ENCODE measurements around the gene PTPN11. TPM values are rescaled to one million over a fixed set of nuclear protein-coding genes. Genes with fewer than 3 reads are reported as not detected.

Gene PTPN11
- total and polyA plus RNA-seq, 2 of the 13 experiments (the other 11 are each of a cell fraction or from before 2014, with no cell fraction given), result 30.0 to 63.5 TPM

DNA sequence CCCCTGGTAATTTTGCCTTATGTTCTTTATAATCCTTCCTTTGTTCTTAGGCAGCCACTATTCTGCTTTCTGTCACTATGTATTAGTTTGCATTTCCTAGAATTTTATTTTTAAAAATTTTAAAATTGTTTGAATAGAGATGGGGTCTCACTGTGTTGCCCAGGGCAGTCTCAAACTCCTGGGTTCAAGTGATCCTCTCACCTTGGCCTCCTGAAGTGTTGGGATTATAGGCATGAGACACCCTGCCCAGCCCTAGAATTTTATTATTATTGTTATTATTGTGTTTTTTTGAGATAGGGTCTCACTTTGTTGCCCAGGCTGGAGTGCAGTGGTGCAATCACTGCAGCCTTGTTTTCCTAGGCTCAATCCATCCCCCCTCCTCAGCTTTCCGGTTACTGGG is 2.6 kb downstream of the PTPN11 start:
- Histone ChIP-seq H4K20me1 (ENCODE audit: insufficient read depth, low read length) (peaks cover 5% of the 10 kb centered on the region; the same call in 1 of the 2 replicates), H3K79me2 (ENCODE audit: insufficient read depth, low read length) (peaks cover 60% of the 10 kb centered on the region), H2AFZ (ENCODE audit: low read length) (no peak overlapping the region), H3K36me3 (replicated peaks in 1 of 2; ENCODE audit: control insufficient read depth in 1 of 2, insufficient read depth in 2 of 2, low read length in 2 of 2) (no peaks in the 10 kb centered on the region; a peak in 1 of 5 replicates), H3K9ac (ENCODE audit: insufficient read depth, low read depth, low read length) (no peak overlapping the region), H3K4me2 (ENCODE audit: low read depth, low read length) (no peak overlapping the region; the same call in 1 of the 2 replicates), H3K4me3 (replicated peaks in 1 of 3; ENCODE audit: insufficient read depth in 1 of 3, low read depth in 2 of 3, low read length in 3 of 3) (no peak overlapping the region), H3K27me3 (ENCODE audit: control insufficient read depth in 1 of 2, insufficient read depth in 2 of 2, low read length in 2 of 2) (no peaks in the 10 kb centered on the region; a peak in 1 of 5 replicates), H3K27ac (ENCODE audit: extremely low read length, insufficient read depth, low read length) (no peak overlapping the region), H3K9me3 (ENCODE audit: low read length) (no peaks in the 10 kb centered on the region), H3K4me1 (ENCODE audit: insufficient read depth, low read length) (peaks cover 56% of the 10 kb centered on the region)
- CTCF ChIA-PET (ENCODE audit: low intra/inter-chr PET ratio, low total read pairs), result no interaction called here
- WGBS (ENCODE audit: low lambda C conversion rate), result 95% methylated on average over 1 of the region's 1 CpG
- POLR2A ChIA-PET, result no interaction called here
- no peak for FAIRE-seq
- ATAC-seq, result no peak
- BruUV-seq (replicated peaks), result no TSS peak
- no peak for DNase-seq (ENCODE audit: low spot score)
- TF ChIP-seq TFDP2 (CRISPR knock-in tag; IDR thresholded peaks at IDR 0.05), result no peak
- TF ChIP-seq ZNF121 (CRISPR knock-in tag; IDR thresholded peaks at IDR 0.05), result peak; percentile 55; the same call in 1 of the 2 replicates
- in situ Hi-C loops (cut with HindIII; ENCODE audit: extremely low pct_ligation_motif_present, low pct_unique_long_range_greater_than_20kb), result no loop called here
- intact Hi-C loops (cut with micrococcal nuclease; ENCODE audit: unreplicated experiment), result no loop called here

GRCh38 chr12:112422531-112422930 is 3.8 kb downstream of the PTPN11 start:
- Histone ChIP-seq H3K9me3 (ENCODE audit: low read length) (no peaks in the 10 kb centered on the region), H3K79me2 (ENCODE audit: insufficient read depth, low read length) (peaks cover 66% of the 10 kb centered on the region), H3K27ac (ENCODE audit: extremely low read length, insufficient read depth, low read length) (peak overlapping the region; percentile 7), H3K9ac (ENCODE audit: insufficient read depth, low read depth, low read length) (no peak overlapping the region), H3K4me3 (replicated peaks in 1 of 3; ENCODE audit: insufficient read depth in 1 of 3, low read depth in 2 of 3, low read length in 3 of 3) (no peak overlapping the region), H3K4me1 (ENCODE audit: insufficient read depth, low read length) (peaks cover 56% of the 10 kb centered on the region), H4K20me1 (ENCODE audit: insufficient read depth, low read length) (peaks cover 5% of the 10 kb centered on the region; the same call in 1 of the 2 replicates), H3K36me3 (replicated peaks in 1 of 2; ENCODE audit: control insufficient read depth in 1 of 2, insufficient read depth in 2 of 2, low read length in 2 of 2) (no peaks in the 10 kb centered on the region; a peak in 1 of 5 replicates), H3K27me3 (ENCODE audit: control insufficient read depth in 1 of 2, insufficient read depth in 2 of 2, low read length in 2 of 2) (no peaks in the 10 kb centered on the region; a peak in 1 of 5 replicates), H3K4me2 (ENCODE audit: low read depth, low read length) (peak overlapping the region; percentile 2; the same call in 1 of the 2 replicates), H2AFZ (ENCODE audit: low read length) (no peak overlapping the region)
- FAIRE-seq, result no peak
- no TSS peak for BruUV-seq (replicated peaks)
- CTCF ChIA-PET (ENCODE audit: low intra/inter-chr PET ratio, low total read pairs), result no interaction called here
- POLR2A ChIA-PET, result no interaction called here
- DNase-seq (ENCODE audit: low spot score), result no peak
- no peak for TF ChIP-seq ZNF609 (CRISPR knock-in tag; IDR thresholded peaks at IDR 0.05; ENCODE audit: borderline replicate concordance)
- TF ChIP-seq ZNF619 (CRISPR knock-in tag; IDR thresholded peaks at IDR 0.05), result no peak
- no peak for TF ChIP-seq NR3C1 (CRISPR knock-in tag; IDR thresholded peaks at IDR 0.05)
- TF ChIP-seq SNAPC5 (CRISPR knock-in tag; IDR thresholded peaks at IDR 0.05; ENCODE audit: borderline replicate concordance), result no peak
- TF ChIP-seq SP5 (CRISPR knock-in tag; IDR thresholded peaks at IDR 0.05; ENCODE audit: borderline replicate concordance, low read depth), result no peak
- ATAC-seq, result no peak
- 63% methylated on average over 5 of the region's 5 CpGs for WGBS (ENCODE audit: low lambda C conversion rate)
- in situ Hi-C loops (cut with HindIII; ENCODE audit: extremely low pct_ligation_motif_present, low pct_unique_long_range_greater_than_20kb) (no loop called here), intact Hi-C loops (cut with micrococcal nuclease; ENCODE audit: unreplicated experiment) (no loop called here)
